ENCODE results near the gene PPP1R16B.
"Not testable (repeated sequence)": the region's sequence is repeated elsewhere in the genome, so short reads cannot be mapped to it uniquely, and the experiment has no call there.

Gene PPP1R16B

GRCh38 chr20:38937000-38937399 lies 131.5 kb downstream of the PPP1R16B start:
- no peak for DNase-seq

- DNase-seq = no peak
These were observed 132.5 kb downstream of the PPP1R16B start for GRCh38 chr20:38937978-38938473.

GRCh38 chr20:38939686-38940085 lies 134.2 kb downstream of the PPP1R16B start:
- no peak for DNase-seq

GRCh38 chr20:38940644-38941043 lies 135.1 kb downstream of the PPP1R16B start:
- no peak for DNase-seq

GRCh38 chr20:38941726-38942389 lies 136.4 kb downstream of the PPP1R16B start:
- DNase-seq = no peak

GRCh38 chr20:38945012-38945411 lies 139.5 kb downstream of the PPP1R16B start:
- no peak for DNase-seq

GRCh38 chr20:38946836-38947235 lies 141.3 kb downstream of the PPP1R16B start:
- no peak for DNase-seq

GRCh38 chr20:38947931-38948362 lies 142.4 kb downstream of the PPP1R16B start:
- no peak for DNase-seq

GRCh38 chr20:38950254-38950653 lies 144.8 kb downstream of the PPP1R16B start:
- no peak for DNase-seq

- no peak for DNase-seq
These were observed 146.1 kb downstream of the PPP1R16B start for GRCh38 chr20:38951611-38952010.

GRCh38 chr20:38952153-38952552 lies 146.7 kb downstream of the PPP1R16B start:
- DNase-seq = no peak

- DNase-seq = no peak
These were observed 148.3 kb downstream of the PPP1R16B start for GRCh38 chr20:38953630-38954340.

GRCh38 chr20:38957235-38957876 lies 151.9 kb downstream of the PPP1R16B start:
- no peak for DNase-seq

GRCh38 chr20:38957915-38958485 lies 152.5 kb downstream of the PPP1R16B start:
- no peak for DNase-seq

GRCh38 chr20:38960187-38960687 lies 154.7 kb downstream of the PPP1R16B start:
- not testable (repeated sequence) for DNase-seq

- no peak for DNase-seq
These were observed 156.1 kb downstream of the PPP1R16B start for GRCh38 chr20:38961530-38962043.

GRCh38 chr20:38962044-38962927 lies 156.8 kb downstream of the PPP1R16B start, which contains the start of gene DHX35:
Gene DHX35, plus strand, starts transcription at chr20:38962344. Its CDS starts 24 bp downstream, at chr20:38962368.
- DNase-seq = peak; percentile 96

GRCh38 chr20:38962928-38963401 lies 157.5 kb downstream of the PPP1R16B start:
- DNase-seq = no peak

- no peak for DNase-seq
These were observed 158.2 kb downstream of the PPP1R16B start for GRCh38 chr20:38963745-38964144.

GRCh38 chr20:38965264-38965663 lies 159.8 kb downstream of the PPP1R16B start:
- no peak for DNase-seq

GRCh38 chr20:38968090-38968489 lies 162.6 kb downstream of the PPP1R16B start:
- DNase-seq = no peak

All from fibroblast of skin of back (primary cell).